GM10847 (cell line): ENCODE data around the gene SLC12A9.

Experiments
- POLR2A ChIP-seq: IDR thresholded peaks from 2 replicates; pipeline ENCODE4 v1.6.1; 2011; ENCODE audit not compliant: insufficient read length; ENCODE audit errors: extremely low read depth

The SLC12A9 gene

GRCh38 chr7:100892364-100893317 lies 40.1 kb downstream of the SLC12A9 start:
- TF ChIP-seq POLR2A: no peak

GRCh38 chr7:100893318-100893895 lies 40.9 kb downstream of the SLC12A9 start:
- TF ChIP-seq POLR2A: no peak

- no peak for TF ChIP-seq POLR2A
Measured at GRCh38 chr7:100893910-100894721, 41.6 kb downstream of the SLC12A9 start.

- no peak for TF ChIP-seq POLR2A
Measured at GRCh38 chr7:100894860-100895700, 42.6 kb downstream of the SLC12A9 start.

DNA sequence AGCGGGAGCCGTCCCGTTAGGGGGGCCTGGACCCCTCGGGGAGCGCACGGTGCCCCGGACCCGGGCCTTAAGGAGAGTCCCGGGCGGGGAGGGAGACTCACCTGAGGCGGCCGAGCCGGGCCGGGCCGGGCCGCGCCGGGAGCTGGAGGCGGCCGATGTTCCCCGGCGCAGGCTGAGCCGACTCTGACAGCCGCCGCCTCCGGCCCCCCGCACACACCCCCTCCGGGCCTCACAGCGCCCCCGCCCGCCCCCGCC lies 43.1 kb downstream of the SLC12A9 start, which contains the start of gene ACHE:
Gene ACHE, minus strand, starts transcription at position 188 of the 255 bp plus-strand sequence. CDS start 1,656 bp downstream, outside the sequence.
- TF ChIP-seq POLR2A: no peak

DNA sequence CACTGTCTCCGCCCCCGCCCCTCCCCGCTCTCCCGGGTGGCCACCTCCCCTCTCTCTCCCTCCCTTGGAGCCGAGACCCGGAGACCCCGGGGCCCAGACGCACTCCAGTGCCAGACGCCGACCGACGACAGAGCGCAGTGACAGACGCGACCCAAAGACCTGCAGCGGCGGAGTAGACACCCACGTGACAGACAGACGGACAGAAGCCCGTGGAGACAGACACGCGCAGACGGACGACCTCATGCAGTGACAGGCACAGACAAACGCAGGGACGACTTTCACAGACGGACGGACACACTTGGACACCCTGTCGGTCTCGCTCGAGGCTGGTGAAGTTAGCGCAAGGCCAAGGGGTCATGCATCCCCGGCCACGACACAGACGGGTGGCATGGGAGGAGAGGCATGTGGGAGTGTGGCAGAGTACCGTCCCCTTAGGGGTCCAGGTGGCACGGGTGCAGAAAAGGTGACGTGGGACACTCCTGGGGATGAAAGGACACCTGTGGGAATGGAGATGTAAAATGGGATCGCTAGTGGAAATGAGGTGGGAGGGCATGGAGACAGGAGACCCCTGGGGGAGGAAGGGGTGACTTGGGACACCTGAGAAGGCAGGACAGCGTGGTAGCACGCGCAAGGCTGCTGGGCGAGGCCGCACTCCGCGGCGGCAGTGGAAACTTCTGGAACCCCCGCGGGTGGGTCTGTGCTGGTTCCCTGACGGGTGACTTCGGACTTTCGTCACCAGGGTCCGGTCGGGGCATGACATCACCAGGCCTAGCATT lies 43.6 kb downstream of the SLC12A9 start:
- TF ChIP-seq POLR2A: no peak

GRCh38 chr7:100896732-100897608 lies 44.5 kb downstream of the SLC12A9 start:
- no peak for TF ChIP-seq POLR2A

- TF ChIP-seq POLR2A: no peak
Measured at GRCh38 chr7:100897772-100898454, 45.4 kb downstream of the SLC12A9 start.

- TF ChIP-seq POLR2A: no peak
Measured at GRCh38 chr7:100899432-100899831, 46.9 kb downstream of the SLC12A9 start.

- no peak for TF ChIP-seq POLR2A
Measured at GRCh38 chr7:100900978-100901377, 48.5 kb downstream of the SLC12A9 start.

- TF ChIP-seq POLR2A: no peak
Measured at GRCh38 chr7:100901921-100902332, 49.4 kb downstream of the SLC12A9 start.

- TF ChIP-seq POLR2A: no peak
Measured at GRCh38 chr7:100902638-100903037, 50.1 kb downstream of the SLC12A9 start.

DNA sequence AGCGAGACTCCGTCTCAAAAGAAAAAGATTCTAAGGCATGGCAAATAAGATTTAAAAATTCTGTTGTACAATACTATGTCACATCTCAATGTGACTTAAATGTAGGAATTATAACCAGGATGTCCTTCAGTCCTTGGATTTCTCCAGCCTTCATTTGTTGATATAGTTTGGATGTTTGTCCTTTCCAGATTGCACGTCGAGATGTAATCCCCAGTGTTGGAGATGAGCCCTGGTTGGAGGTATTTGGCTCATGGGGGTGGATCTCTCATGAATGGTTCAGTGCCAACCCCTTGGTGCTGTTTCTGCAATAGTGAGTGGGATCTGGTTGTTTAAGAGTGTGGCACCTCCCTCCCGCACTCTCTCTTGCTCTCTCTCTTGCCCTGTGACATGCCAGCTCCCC lies 56.0 kb downstream of the SLC12A9 start:
- no peak for TF ChIP-seq POLR2A

GRCh38 chr7:100911484-100911883 lies 59.0 kb downstream of the SLC12A9 start:
- no peak for TF ChIP-seq POLR2A
